NCI-H226 (cell line): ENCODE results near the gene SCIN.

Experiments used
- DNase-seq: peaks from one replicate; pipeline ENCODE4 v3.0.0-alpha.2; 2015

Gene SCIN

DNA sequence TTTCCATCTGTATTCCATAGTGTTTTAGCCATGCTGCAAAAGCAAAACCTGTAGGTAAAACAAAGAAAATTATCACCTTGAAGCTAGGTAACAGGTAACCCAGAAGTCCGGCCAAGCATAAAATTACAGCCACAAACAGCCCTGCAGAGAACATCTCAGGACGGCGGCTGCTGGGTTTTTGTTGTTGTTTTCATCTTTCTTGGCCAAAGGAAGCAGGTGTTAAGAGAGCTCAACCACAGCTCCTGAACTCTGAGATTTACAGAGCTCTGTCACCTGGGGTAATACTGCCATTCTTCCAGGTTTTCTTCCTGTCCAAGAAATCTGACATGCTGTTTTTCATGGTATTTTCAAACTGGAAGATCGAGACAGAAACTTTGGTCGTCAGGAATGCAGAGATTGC, 847 bp upstream of the SCIN start:
- DNase-seq: no peak

DNA sequence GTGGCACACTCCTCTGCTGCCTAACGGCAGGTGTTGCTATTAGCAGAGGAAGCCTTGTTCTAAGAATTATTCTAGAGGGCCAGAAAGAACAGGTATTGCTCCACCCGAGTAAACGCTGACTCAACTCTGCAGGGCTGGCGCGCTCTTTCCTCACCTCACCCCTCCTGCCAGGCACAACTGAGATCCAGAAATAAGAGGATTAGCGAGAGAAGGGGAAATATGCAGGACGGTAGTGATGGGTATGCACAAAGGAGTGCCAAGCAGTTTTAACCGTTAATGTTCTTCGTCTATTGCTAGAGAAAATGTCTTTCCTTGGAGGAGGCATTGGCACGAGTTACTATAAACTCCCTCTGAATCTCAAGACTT, 369 bp upstream of the SCIN start:
- DNase-seq: peak; percentile 57

DNA sequence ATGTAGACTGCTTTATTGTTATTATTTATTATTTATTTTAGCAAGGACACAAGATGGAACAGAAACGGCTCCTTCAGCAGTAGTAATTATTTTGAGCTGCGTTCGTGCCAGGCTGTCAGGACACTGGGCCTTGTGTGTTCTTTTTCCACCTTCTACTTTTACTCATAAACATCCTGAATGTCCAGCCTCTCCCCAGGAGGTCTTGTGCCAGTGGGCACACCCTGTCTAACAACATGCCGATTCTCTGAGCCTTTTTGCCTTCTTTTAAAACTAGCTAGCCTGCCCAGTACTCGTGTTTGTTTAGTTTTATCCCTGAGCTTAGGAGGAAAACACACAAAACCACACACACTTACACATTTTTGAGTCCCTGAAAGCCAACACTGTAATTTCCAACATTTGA, 1.2 kb downstream of the SCIN start:
- no peak for DNase-seq

DNA sequence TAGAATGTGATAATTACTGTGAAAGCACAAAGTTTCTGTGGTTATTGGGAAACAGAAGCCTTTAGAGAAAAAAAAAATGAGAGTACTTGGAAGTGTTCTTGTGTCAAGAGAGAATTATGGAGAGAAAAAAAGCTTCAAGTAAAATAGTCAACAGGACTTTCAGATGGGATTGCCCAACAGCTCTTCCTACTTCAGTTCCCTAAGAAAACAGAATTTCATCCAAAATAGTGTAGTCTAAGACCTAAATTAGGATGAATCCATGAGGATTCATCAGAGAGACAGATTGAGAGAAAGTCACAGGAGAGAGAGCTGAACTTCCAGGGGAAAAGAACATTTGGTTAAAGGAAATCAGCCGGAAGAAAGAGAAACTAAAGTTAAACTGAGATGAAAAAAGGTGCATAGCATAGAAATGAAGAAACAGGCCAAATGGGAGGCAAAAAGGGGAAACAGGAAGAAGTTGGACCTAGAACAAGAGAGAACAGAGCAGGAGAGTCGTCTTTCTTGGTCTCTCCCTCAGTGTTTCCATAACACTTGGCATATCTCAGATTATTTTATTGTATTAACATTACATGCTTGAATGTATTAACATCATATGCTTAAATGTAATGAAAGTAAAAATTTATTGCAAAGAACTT, 2.5 kb downstream of the SCIN start:
- DNase-seq: no peak

DNA sequence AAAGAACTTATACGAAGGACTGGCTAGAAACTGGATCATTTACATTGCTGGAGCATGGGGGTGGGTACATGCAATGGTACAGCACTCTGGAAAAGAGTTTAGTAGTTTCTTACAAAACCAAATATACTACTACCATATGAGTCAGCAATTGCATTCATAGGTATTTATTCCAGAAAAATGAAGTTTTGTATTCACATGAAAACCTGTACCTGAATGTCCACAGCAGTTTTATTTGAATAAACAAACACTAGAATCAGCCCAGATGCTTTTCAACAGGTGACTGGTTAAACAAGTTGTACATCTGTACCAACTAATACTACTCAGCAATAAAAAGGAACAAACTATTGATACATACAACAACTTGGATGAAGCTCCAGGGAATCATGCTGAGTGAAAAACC, 3.4 kb downstream of the SCIN start:
- no peak for DNase-seq

DNA sequence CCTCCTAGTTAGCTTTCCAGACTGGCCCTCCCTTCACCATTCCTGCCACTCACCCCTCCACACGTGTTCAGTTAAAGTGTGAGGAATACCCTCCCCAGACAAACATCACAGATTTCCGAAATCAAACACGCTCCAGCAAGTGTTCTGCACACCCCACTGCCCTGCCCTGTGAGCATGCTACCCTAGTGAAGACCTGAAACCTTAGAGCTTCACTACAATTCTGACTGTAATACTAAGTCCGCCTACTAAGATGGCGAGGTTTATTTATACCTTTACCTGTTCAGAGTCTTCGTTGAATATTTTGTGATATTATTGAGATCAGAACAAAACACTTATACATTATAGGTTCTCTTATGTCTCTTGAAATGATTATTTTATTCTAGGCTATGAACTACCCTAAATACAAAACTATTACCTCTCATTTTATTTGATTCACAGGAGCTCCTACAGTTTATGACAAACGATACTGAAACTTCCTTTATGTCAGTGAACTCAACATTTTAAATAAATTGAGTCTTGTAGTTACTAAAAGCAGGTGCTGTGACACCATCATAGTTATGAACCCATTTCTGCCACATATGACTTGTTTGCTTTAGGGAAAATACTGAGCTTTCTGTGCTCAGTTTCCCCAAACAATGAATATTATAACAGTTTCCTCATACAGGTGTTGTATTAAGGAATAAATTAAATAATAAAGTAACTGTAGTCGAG, 8.6 kb downstream of the SCIN start:
- no peak for DNase-seq

DNA sequence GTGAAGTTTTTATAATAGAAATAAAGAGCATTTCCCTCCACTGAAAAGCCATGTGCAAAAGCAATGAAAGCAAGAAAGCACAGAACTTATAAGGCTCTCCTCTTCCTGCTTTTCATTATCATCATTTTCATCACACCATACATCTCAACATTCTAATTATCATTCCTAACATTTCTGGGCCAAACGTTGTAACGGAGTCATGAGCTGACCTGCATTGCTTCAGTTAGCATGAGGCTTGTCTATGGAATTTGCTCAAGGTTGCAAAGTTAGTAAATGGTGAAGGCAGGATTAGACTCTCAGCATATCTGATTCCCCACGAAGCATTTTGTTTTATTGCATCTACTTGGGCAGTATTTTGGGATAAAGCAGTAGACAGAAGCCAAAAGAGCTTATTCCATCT, 11.4 kb downstream of the SCIN start:
- DNase-seq: no peak

DNA sequence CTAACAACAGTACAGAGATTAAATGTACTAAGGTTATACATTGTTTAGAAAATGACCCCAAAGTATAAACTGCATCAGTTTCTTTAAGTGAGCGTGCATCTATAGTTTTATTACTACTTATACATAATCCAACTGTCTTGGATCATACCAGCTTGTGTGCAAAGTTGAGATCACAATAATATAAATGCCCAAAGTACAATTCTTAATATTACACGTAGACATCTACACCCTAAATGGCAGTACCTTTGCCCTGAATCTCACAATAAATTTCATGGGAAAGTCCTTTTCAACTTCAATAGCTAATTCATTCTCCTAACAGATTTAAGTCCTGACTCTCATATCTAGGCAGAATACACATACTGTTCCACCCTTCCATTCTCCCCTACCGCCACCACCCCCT, 11.8 kb downstream of the SCIN start:
- DNase-seq: no peak

DNA sequence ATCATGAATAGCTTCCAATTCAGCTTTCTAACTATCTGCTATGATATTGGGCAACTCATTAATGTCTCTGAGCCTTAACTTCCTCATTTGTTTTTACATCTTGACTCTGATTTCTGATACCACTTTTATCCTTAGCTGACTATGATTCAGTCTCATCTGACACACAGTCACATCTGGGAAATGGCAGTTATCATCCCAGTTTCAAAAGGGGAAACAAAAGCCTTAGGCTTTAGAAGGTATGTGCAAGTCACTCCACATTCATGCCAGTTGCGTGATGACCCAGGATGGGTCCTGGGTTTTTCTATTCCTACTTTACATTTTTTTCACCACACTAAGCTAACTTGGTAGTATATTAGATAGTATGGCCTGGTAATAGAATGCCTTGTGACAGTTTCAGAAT, 12.7 kb downstream of the SCIN start:
- DNase-seq: no peak

DNA sequence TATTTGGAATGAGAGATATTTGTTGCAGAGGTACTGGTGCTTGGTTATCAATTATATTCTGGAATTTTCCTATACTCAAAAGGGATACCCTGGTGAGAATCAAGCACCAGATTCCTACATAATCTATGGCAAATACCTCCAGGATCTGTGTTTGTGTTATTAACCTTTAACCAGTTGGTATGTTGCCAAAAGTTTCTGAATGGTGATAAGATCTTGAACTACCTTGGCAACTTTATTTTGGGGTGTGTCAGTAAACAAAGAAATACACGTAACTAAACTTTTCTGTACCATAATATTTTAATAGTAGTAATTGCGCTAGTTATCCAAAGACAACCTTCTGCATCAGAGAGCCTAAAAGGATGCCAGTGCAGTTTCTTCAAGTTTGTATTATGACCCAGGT, 13.4 kb downstream of the SCIN start:
- DNase-seq: no peak

DNA sequence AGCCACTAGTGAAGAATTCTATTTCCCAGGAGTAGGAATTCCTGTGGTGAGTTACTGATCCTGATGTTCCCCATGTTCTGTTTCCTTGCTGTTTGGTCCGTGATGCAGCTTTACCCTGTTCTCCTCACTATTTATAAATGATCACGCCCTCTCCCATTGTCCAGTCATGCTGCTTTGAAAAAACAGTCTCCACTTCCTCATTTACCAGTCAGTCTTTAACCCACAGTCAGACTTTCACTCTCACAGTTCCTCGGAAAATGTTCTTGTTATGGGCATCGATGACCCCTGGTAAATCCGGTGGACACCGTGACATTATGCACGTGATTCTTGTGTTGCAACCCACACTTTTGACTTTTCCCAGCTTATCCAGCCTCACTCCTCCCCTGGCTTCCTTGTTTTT, 14.4 kb downstream of the SCIN start:
- DNase-seq: no peak

DNA sequence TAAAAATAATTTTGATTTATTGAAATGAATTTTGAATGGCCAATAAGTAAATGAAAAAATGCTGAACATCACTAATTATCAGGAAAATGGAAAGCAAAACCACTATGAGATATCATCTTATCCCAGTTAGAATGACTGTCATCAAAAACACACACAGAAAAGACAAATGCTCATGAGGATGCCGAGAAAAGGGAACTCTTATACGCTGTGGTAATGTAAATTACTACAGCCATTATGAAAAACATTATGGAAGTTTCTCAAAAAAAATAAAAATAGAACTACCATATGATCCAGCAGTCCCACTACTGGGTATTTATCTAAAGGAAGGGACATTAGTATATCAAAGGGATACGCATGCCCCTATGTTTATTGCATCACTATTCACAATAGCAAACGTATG, 15.8 kb downstream of the SCIN start:
- DNase-seq: no peak

DNA sequence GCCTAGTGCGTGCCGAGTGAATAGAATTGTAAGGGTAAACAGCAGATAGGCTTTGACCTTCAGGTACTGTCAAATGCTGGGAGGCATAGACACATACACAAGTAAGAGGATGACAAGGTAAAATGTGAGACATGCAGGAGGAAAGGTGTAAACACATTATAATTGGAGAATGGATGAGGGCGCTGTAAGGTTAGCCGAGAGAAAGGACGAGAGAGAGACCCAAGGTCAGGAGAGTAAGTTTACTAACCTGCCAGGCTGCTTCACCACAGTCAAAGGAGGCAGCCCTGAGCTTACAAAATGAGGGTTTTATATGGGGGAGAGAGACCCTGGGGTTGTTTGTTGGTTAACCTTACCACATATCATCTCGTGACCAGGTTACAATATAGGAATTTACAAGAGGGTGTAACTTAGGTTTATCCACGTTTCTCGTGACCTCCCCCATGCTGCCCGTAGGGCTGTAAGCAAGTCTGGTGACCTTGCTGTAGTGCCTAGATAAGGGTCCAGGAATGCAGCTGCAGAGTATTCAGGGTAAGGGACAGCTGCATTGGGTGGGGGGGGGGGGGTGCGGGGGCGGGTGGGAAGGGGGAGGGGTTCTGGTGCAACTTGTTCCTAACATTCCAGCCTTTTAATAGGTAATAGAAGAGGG, 17.9 kb downstream of the SCIN start:
- no peak for DNase-seq

DNA sequence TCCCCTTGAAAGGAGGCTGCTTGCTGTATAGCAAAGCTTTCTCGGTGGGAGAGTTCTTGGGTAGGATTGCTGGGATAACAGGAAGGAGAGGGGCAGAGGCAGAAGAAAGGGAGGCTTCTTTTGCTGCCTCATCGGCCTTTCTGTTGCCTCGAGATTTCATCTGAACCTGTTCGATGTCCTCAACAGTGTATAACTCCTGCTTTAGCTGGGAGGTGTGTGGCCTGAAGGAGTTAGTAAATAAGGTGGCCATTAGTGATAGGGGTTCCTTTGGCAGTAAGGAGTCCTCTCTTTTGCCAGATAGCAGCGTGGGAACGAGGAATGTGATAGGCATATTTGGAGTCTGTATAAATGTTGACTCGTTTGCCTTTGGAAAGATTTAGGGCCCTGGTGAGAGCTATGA, 20.0 kb downstream of the SCIN start:
- DNase-seq: no peak

DNA sequence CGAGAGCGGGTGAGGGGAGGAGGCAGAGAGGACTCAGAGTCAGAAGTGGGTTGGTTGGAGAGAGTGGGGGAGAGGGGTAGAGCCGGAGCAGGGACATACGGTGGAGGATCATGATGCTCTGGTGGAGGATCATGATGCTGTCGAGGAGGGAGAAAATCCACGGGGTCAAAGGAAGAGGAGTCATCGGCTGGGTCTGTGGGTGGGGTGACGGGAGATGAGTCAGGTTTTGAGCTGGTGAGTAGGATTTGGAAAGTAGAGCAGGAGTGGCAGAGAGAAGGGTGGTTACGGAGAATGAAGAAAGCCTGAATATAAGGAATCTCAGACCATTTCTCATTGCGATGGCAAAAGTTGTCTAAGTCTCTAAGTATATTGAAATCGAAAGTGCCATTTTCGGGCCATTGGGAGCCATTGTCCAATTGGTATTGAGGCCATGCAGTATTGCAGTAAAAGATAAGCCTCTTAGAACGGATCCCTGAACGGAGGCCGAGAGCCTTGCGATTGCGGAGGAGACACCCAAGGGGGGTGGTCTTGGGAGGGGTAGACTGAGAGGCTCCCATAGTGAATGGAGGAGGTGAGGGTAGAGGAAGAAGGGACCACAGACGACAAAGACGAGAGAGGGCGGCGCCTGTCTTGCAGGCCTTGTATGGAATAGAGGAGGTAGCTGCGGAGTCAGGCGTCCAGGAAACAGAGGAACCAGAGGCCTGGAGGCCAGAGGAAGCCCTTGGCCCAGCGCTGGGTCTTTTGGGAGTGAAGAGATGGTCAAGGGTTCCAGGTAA, 23.8 kb downstream of the SCIN start:
- no peak for DNase-seq

DNA sequence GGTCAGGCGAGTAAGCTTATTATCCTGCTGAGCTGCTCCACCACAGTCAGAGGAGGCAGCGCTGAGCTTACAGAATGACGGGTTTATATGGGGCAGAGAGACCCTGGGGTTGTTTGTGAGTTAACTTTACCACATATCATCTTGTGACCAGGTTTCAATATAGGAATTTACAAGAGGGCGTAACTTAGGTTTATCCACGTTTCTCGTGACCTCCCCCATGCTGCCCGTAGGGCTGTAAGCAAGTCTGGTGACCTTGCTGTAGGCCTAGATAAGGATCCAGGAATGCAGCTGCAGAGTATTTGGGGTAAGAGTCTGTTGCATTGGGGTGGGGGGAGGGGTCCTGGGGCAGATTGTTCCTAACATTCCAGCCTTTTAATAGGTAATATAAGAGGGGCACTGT, 24.6 kb downstream of the SCIN start:
- DNase-seq: no peak

DNA sequence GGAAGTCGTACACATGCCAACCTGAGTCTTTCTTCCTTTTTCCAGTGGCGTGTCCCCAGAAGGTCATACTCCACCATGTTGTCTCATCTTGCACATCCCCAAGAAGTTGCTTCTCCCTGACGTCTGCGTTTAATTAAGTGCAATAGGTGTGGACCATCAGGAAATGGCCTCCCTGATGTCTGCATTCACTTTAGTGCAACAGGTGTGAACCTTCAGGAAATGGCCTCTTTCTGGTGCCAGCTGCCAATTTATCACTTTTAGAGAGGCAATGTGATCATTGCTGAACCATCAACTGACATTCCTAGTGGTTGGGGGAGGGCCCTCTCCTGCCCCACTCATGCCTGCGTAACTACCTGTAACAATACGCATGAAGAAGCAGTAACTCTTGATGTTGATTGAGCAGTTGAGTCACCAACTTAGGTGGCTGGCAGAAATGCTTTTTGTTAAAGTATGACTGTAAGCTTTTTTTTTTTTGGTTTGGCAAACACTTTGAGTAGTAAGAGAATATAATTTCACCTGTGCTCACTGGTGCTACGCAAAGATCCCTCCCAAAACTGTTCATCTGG, 25.8 kb downstream of the SCIN start:
- no peak for DNase-seq

DNA sequence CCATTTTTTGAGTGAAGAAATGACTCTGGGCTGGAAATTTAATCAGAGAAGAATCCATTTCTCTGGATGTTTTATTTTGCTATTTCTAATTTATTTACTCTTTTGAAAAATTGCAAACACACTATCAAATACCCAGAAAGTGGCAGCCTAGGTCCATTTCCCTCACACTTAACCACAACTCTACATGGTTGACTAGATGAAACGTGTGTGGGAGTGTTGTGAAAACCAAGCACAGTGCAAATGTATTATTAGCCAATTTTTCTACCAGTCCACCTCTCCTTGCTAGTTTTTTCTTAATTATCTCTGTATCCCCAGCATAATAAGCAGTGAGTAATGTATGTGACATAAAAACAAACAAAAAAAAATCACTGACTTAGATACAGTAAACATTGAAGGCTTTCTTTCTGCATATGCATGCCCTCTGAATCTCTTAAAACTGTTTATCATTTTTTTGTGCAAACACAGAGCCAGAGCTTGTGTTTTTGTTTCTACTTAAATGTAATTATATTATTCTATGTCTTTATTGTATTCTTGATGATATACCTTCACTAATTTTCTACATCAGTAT, 30.9 kb downstream of the SCIN start:
- no peak for DNase-seq

DNA sequence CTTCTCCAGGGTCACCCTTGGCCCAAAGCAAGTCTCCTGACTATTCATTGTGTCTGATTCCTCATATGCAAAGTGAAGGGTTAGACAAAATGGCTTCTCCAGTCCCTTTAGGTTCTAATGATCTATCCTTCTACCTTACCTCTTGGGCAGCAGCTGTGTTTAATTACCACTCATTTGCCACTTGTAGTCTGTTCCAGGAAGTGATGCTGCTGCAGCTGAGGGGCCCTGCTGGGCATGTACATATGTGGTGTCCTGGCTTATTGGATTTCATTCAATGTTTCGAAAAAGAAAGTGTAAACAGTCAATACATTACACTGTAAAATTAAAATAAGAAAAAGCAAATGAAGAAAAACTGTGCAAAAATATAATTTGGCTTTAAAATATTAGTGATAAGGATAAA, 36.6 kb downstream of the SCIN start:
- no peak for DNase-seq

DNA sequence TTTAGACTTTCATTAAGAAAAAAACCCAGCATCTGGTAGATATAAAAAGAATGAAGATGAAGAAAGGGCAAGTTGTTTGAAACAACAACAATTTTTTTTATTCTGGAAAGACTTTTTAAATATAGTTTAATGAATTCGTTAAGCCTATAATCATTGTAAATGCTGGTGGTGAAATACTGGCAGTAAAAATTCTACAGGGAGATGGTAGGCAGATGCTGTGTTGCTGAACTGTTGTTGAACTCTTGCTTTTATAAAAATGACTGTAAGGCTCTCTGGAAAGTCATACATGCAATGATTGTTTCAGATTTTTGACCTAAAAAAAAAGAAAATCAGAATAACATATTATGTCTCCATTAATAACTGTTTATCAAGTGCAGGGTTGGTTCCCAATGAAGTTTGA, 39.0 kb downstream of the SCIN start:
- DNase-seq: no peak

DNA sequence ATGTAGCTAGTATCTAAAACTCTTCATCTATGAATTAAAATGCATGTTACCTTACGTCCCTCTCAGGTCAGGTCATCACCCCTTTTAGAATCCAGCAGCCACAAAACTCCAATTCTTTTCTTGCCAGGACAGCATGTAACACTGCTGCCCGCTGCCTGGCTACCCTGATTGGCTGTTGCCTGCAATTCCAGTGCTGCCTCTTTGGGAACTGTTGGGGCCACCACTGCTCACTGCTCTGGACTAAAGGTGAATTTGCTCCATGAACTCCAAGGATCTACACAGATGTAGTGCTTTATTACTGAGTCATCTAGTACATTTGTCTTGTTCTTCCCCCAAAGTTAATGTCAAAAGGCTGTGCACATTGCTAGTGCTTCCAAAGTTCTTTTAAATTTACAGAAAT, 40.4 kb downstream of the SCIN start:
- DNase-seq: no peak

DNA sequence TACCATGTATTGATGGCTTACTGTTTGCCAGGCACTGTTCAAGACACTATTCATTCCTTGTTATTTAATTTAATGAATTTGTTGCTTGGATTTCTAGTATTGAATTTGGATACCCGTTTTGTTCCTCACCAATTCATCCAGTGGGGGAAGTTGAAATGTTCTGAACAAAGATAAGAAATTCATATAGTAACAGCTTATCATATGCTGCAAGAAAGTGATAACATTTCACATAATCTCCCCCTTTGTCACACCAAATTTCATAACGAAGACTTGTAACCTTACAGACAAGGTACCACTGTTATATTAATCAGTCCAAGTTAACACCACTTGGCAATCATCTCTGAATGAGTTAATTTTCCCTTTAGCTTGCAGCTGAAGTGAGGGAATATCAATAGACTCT, 42.1 kb downstream of the SCIN start:
- DNase-seq: no peak

DNA sequence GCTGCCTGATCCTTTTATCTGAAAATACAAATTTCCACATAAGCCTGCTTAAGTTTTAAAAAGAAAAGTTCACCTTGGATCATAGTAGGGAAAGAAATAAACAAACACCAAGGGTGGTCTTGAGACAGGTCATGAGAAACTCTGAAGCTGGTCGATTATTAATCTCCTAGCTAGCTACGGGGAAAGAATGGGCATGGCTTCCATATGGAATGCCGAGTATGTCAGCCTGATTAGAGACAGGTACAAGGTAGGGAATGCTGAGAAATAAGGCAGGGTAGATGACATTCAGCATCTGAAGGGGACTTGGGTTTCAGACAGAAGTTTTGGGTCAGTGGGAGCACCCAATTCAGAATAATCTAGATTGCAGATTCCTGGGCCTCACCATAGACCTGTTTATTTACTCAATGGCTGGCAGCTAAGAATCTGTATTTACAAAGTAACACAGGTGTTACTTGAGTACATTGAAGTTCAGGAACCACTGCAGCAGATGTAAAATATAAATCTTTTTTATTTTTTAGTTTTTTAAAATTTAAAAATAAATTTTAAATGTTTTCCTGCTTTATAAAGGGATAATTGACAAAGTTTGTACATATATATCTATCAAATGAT, 49.0 kb downstream of the SCIN start:
- DNase-seq: no peak
